MM.1S (cell line): Measurements from ENCODE around the gene C8G.

ENCODE experiments used
- DNase-seq: peaks from one replicate; pipeline ENCODE4 v3.0.0-alpha.2; 2015
- H2AFZ ChIP-seq: fragments of 300-600 bp; sonication (generic); 2 replicates; pipeline ENCODE4 v1.6.0; 2016; ENCODE audit warnings: antibody characterized with exemption, low read length
- H3F3A ChIP-seq: fragments of 300-600 bp; sonication (generic); 2 replicates; pipeline ENCODE4 v1.6.1; 2016; ENCODE audit warnings: mild to moderate bottlenecking, antibody characterized with exemption, low read length, moderate library complexity, mixed read lengths; ENCODE audit not compliant: insufficient read depth
- H3K27ac ChIP-seq: fragments of 300-600 bp; sonication (generic); 2 replicates; pipeline ENCODE4 v1.5.1; 2016; ENCODE audit warnings: mild to moderate bottlenecking, low read length
- H3K27me3 ChIP-seq: fragments of 300-600 bp; sonication (generic); replicated peaks from 2 replicates; pipeline ENCODE4 v1.6.0; 2016; ENCODE audit warnings: low read length; ENCODE audit not compliant: insufficient read depth
- H3K36me3 ChIP-seq: fragments of 300-600 bp; sonication (generic); replicated peaks from 2 replicates; pipeline ENCODE4 v1.6.1; 2016; ENCODE audit warnings: mild to moderate bottlenecking, low read length, mixed read lengths; ENCODE audit not compliant: insufficient read depth
- H3K4me1 ChIP-seq: fragments of 300-600 bp; sonication (generic); 2 replicates; pipeline ENCODE4 v1.6.1; 2016; ENCODE audit warnings: low read length, mixed read lengths
- H3K4me2 ChIP-seq: fragments of 300-600 bp; sonication (generic); 2 replicates; pipeline ENCODE4 v1.6.0; 2016; ENCODE audit warnings: low read depth, low read length
- H3K4me3 ChIP-seq: fragments of 300-600 bp; sonication (generic); 2 replicates; pipeline ENCODE4 v1.5.1; 2016; ENCODE audit warnings: low read length, mixed read lengths
- H3K79me2 ChIP-seq: fragments of 300-600 bp; sonication (generic); 2 replicates; pipeline ENCODE4 v1.6.1; 2016; ENCODE audit warnings: mixed run types, low read length, mixed read lengths
- H3K9ac ChIP-seq: fragments of 300-600 bp; sonication (generic); 2 replicates; pipeline ENCODE4 v1.6.1; 2016; ENCODE audit warnings: low read length, mixed read lengths
- H3K9me2 ChIP-seq: fragments of 300-600 bp; sonication (generic); replicated peaks from 2 replicates; pipeline ENCODE4 v1.6.1; 2016; ENCODE audit warnings: mild to moderate bottlenecking, low read length, mixed read lengths; ENCODE audit not compliant: insufficient read depth
- H3K9me3 ChIP-seq: fragments of 300-600 bp; sonication (generic); replicated peaks from 2 replicates; pipeline ENCODE4 v1.6.1; 2016; ENCODE audit warnings: mild to moderate bottlenecking, low read length, mixed read lengths; ENCODE audit not compliant: insufficient read depth
- H4K20me1 ChIP-seq: fragments of 300-600 bp; sonication (generic); 2 replicates; pipeline ENCODE4 v1.6.1; 2016; ENCODE audit warnings: mild to moderate bottlenecking, low read length, moderate library complexity, mixed read lengths; ENCODE audit not compliant: insufficient read depth
- CTCF ChIP-seq: fragments of 300-600 bp; sonication (generic); IDR thresholded peaks from 2 replicates; pipeline ENCODE4 v1.5.1; 2016; ENCODE audit warnings: antibody characterized with exemption, low read length, mixed read lengths
- EZH2 ChIP-seq: fragments of 300-600 bp; sonication (generic); optimal IDR thresholded peaks from 2 replicates; pipeline ENCODE3; 2017; ENCODE audit warnings: low read depth, mild to moderate bottlenecking, antibody characterized with exemption, low read length, mixed read lengths
- EZH2phosphoT487 ChIP-seq: fragments of 300-600 bp; sonication (generic); IDR thresholded peaks from 2 replicates; pipeline ENCODE4 v1.6.1; 2018; ENCODE audit warnings: antibody characterized with exemption, low read length

The C8G gene

GRCh38 chr9:136972743-136973142 lies 27.7 kb downstream of the C8G start:
- no peak for TF ChIP-seq EZH2
- Histone ChIP-seq H2AFZ (no peak overlapping the region), H3K79me2 (no peaks in the 10 kb centered on the region), H3K4me1 (no peaks in the 10 kb centered on the region), H3K9ac (no peak overlapping the region), H3K36me3 (no peaks in the 10 kb centered on the region), H3F3A (no peaks in the 10 kb centered on the region), H3K9me2 (no peaks in the 10 kb centered on the region), H4K20me1 (no peaks in the 10 kb centered on the region), H3K9me3 (no peaks in the 10 kb centered on the region), H3K4me3 (no peak overlapping the region), H3K27me3 (peaks cover 85% of the 10 kb centered on the region), H3K4me2 (no peak overlapping the region), H3K27ac (no peak overlapping the region)
- DNase-seq: no peak

GRCh38 chr9:136973618-136974617 lies 28.9 kb downstream of the C8G start:
- no peak for TF ChIP-seq EZH2
- no peak for TF ChIP-seq EZH2phosphoT487
- TF ChIP-seq CTCF: no peak
- Histone ChIP-seq H3K9me2 (no peaks in the 10 kb centered on the region), H3K9me3 (no peaks in the 10 kb centered on the region), H4K20me1 (no peaks in the 10 kb centered on the region), H3K79me2 (no peaks in the 10 kb centered on the region), H2AFZ (no peak overlapping the region), H3K36me3 (no peaks in the 10 kb centered on the region), H3F3A (no peaks in the 10 kb centered on the region), H3K27me3 (peaks cover 75% of the 10 kb centered on the region), H3K4me3 (no peak overlapping the region), H3K4me1 (no peaks in the 10 kb centered on the region), H3K27ac (no peak overlapping the region), H3K9ac (no peak overlapping the region), H3K4me2 (no peak overlapping the region)
- no peak for DNase-seq

GRCh38 chr9:136974817-136975535 lies 29.9 kb downstream of the C8G start:
- H3K36me3 ChIP-seq: no peaks in the 10 kb centered on the region
- no peaks in the 10 kb centered on the region for H4K20me1 ChIP-seq
- H3K27me3 ChIP-seq: peaks cover 76% of the 10 kb centered on the region
- no peaks in the 10 kb centered on the region for H3K9me3 ChIP-seq
- no peak overlapping the region for H3K4me3 ChIP-seq
- TF ChIP-seq EZH2phosphoT487: no peak
- TF ChIP-seq CTCF: no peak
- no peak for TF ChIP-seq EZH2
- H3K9me2 ChIP-seq: no peaks in the 10 kb centered on the region
- H3K27ac ChIP-seq: no peak overlapping the region
- DNase-seq: no peak
- H3K4me1 ChIP-seq: no peaks in the 10 kb centered on the region
- H3K79me2 ChIP-seq: no peaks in the 10 kb centered on the region
- H3K9ac ChIP-seq: no peak overlapping the region
- no peaks in the 10 kb centered on the region for H3F3A ChIP-seq
- H3K4me2 ChIP-seq: no peak overlapping the region
- H2AFZ ChIP-seq: no peak overlapping the region
